HG02884 (cell line): ENCODE measurements around the gene CLIC3.

Source experiments
- ATAC-seq: cut with Tn5 transposase; IDR thresholded peaks from one replicate; pipeline ENCODE4 v1.9.1; 2021; ENCODE audit warnings: mild to moderate bottlenecking, moderate library complexity; ENCODE audit not compliant: unreplicated experiment

CLIC3 gene

DNA sequence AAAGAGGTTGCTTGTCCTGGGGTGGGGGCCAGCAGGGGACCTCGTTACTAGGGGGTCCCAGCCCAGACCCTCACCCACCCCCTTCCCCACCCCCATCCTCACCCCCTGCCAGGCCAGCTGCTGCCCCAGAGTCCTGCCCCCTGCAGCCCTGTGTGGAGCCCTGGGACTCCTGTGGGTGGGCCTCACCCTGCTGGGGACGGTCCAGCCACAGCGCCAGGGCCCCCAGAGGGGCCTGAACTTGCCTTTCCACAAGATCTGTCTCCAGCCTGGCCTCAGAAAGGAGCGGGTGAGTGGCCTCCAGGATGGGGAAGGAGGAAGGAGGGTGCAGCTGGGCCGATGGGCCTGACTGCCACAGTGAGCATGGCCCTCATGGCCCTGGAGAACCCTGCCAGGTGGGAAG, 26.6 kb downstream of the CLIC3 start:
- ATAC-seq: no peak

GRCh38 chr9:136969150-136969549, 27.2 kb downstream of the CLIC3 start:
- ATAC-seq: no peak

GRCh38 chr9:136968333-136969127, 27.8 kb downstream of the CLIC3 start:
- ATAC-seq: no peak

GRCh38 chr9:136965771-136966484, 30.4 kb downstream of the CLIC3 start:
- ATAC-seq: no peak

- ATAC-seq: no peak
Measured at GRCh38 chr9:136964833-136965422, 31.4 kb downstream of the CLIC3 start.

- ATAC-seq: no peak
Measured at GRCh38 chr9:136964171-136964689, 32.1 kb downstream of the CLIC3 start.

GRCh38 chr9:136963751-136964150, 32.6 kb downstream of the CLIC3 start:
- no peak for ATAC-seq

DNA sequence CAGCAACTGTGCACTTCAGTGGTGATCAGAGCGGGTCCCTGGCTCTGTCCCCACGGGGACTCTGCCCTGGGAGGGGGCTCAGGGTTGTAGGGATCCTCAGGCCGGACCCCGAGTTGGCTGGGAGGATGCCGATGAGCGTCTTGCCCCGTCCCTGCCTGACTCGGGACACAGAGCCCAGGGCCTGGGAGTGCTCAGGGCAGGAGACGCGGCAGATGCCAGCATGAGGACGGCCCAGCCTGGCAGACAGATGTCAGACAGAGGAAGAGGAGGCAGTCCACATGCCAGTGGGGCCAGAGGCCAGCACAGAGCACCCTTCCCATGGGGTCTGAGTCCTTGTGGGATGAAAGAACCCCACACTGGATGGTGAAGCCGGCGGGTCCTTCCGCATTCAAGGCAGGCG, 33.0 kb downstream of the CLIC3 start:
- ATAC-seq: no peak

GRCh38 chr9:136962701-136963248, 33.6 kb downstream of the CLIC3 start:
- no peak for ATAC-seq

- ATAC-seq: no peak
Measured at GRCh38 chr9:136962163-136962562, 34.2 kb downstream of the CLIC3 start.

- no peak for ATAC-seq
Measured at GRCh38 chr9:136961279-136962065, 34.9 kb downstream of the CLIC3 start.

- ATAC-seq: no peak
Measured at GRCh38 chr9:136960938-136961275, 35.5 kb downstream of the CLIC3 start.

GRCh38 chr9:136960212-136960937, 36.0 kb downstream of the CLIC3 start:
- no peak for ATAC-seq

DNA sequence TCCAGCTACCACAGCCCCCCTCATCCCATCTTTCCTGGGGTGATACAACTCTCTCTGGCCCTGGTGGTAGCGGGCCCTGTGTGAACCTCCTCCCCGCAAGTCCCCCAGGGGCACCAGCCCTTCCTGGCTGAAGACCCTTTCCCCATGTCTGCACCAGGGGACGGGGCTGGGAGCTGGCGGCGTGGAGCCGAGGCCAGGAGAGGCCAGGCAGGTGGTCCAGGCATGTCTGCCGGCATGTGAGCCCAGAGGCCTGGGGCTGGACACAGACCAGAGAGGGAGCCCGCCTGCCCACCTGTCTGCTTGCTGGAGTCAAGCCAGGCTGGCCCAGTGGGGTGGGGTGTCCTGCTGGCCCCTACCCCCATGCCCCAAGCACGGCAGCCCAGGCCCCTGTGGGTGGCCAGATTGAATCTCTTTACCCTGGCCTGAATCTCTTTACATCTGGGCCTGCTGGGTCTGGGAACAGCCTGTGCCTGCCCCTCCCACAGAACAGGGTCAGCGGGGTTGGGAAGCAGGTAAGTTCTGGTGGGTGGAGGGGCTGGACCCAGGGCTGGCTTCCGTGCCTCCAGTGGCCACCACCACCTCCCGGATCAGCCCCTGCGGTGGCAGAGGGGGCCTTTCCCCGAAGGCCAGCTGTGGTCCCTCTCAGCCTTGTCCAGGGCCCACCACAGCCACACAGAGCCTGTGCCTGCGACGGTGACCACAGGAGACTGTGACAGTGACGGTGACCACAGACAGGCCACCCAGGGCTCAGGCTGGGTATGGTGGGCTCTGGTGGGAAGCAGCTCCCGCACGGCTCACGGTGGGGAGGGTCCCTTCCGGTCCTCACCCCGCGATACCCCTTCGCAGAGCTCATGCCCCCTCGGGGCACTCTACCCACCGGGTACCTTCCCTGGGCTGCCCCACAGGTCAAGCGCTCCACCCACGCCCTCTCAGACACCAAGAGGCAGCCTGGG, 37.2 kb downstream of the CLIC3 start:
- ATAC-seq: no peak

DNA sequence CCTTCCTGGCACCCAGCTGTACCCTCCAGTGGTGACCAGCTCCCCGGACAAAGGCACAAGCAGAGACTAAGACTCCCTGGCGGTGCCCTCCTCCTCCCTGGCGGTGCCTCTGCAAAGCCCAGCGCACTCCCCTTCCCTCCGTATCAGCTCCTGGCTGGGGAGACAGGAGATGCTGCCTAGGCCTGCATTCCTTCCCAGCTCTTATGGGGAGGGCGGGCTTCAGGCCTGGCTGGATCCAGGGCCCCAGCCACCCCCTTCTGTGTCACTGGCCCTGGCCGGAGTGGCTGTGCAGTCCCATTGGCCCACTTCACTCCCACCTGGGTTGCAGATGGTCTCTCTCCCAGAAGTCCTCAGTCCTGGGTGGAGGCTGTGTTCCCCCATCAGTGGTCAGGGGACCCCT, 37.9 kb downstream of the CLIC3 start:
- ATAC-seq: no peak

DNA sequence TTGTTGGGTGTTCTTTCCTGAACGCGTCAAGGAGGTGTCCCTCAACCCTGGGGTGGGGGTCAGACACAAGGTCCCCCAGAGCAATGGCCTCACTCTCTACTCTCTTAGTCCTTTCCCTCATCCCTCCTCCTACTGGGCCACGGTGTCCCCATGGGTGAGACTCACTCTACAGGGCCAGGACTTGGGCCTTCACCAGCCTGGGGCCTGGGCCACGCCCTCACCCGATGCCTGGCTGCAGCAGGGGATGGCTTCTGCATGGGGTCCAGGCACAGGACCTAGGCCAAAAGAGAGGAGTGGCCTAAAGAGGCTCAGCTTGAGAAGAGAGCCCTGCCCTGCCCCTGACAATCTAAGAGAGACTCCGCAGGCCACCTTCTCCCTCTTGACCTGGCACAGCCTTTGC, 38.5 kb downstream of the CLIC3 start:
- no peak for ATAC-seq

GRCh38 chr9:136957461-136957860, 38.9 kb downstream of the CLIC3 start:
- ATAC-seq: no peak

DNA sequence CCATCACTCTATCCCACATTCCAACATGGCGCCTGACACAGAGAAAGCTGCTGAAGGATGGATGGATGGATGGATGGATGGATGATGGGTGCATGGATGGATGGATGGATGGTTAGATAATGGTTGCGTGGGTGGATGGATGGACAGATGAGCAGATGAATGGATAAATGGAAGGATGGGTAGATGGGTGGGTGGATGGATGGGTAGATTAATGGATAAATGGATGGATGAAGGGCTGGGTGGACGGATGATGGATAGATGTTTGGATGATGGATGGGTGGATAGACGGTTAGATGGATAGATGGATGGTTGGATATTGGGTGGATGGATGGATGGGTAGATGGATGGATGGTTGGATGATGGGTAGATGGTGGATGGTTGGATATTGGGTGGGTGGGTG, 39.8 kb downstream of the CLIC3 start:
- ATAC-seq: no peak

DNA sequence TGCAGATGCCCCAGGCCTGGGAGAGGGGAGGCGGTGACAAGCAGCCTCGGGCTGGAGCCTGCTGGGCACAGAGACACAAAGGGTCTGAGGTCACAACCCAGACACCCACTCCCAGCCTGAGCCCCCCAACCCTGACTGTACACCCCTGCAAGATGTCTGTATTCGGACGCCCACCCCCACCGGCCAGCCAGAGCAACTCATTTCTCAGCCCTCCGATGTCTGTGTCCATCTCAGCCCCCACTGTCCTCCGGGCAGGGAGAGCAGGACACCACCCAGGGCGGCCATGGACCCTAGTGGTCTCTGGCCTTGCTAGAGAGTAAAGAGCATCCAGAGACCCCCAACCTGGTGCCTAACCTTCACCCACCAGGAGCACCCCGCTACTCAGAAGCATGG, 40.4 kb downstream of the CLIC3 start:
- ATAC-seq: no peak
